GM12891 (cell line): ENCODE results near the gene ATP13A4.

Source experiments
- PAX5 ChIP-seq: IDR thresholded peaks from 2 replicates; pipeline ENCODE4 v1.6.1; 2011; ENCODE audit warnings: low read length, moderate library complexity, mild to moderate bottlenecking; ENCODE audit not compliant: insufficient read depth, severe bottlenecking
- POLR2A ChIP-seq: IDR thresholded peaks from 2 replicates; pipeline ENCODE4 v1.6.1; 2011; ENCODE audit warnings: low read depth, low read length, control low read depth
- POLR2AphosphoS5 ChIP-seq: IDR thresholded peaks from 2 replicates; pipeline ENCODE4 v1.6.1; 2011; ENCODE audit warnings: low read depth, low read length, control low read depth
- TAF1 ChIP-seq: IDR thresholded peaks from 2 replicates; pipeline ENCODE4 v1.6.1; 2011; ENCODE audit warnings: low read depth, low read length, control low read depth

DNA sequence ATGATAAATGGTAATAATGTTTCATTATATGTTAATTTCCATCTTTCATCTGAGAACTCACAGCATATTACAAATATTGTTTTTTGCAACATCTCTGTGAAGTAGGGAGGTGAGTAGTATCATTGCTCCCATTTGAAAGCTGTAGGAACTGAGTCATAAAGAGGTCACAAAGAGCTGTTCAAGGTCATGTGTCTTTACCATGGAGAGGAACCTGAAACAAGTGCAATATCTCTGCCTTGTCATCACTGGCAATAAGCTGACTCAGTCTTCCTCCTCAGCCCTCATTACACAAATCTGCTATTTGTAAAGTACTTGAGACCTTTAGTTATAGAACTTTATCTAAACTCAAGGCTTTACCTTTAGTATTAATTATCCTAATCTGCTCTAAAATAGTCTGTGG, 4.4 kb upstream of the ATP13A4 start:
- no peak for TF ChIP-seq POLR2A
- no peak for TF ChIP-seq POLR2AphosphoS5
- no peak for TF ChIP-seq TAF1
- TF ChIP-seq PAX5, result no peak
